Lower leg skin (tissue), 3 donors: ENCODE data around the gene PDZRN4.

ENCODE experiments used
- CTCF ChIP-seq, 3 donors: fragments of 450-650 bp; IDR thresholded peaks; one replicate each; pipeline ENCODE4 v1.5.1; 2016; ENCODE audit warnings: antibody characterized with exemption in 3 of 3, mild to moderate bottlenecking in 3 of 3, moderate library complexity in 2 of 3
- POLR2A ChIP-seq, 2 donors: fragments of 450-650 bp; IDR thresholded peaks; one replicate each; pipeline ENCODE4 v1.6.1; 2016 to 2017; ENCODE audit warnings: antibody characterized with exemption in 2 of 2, mild to moderate bottlenecking in 1 of 2, moderate library complexity in 1 of 2

- TF ChIP-seq POLR2A (IDR thresholded peaks at IDR 0.05) (no peak), CTCF (IDR thresholded peaks at IDR 0.05) (no peak)
These were observed 1.5 kb downstream of the PDZRN4 start for GRCh38 chr12:41189395-41190251.
